Neuronal stem cell (in vitro differentiated cells): ENCODE measurements around the gene LGALS1.

Experiments used
- DNase-seq: peaks from one replicate; pipeline ENCODE4 v3.0.0-alpha.2; 2013; ENCODE audit warnings: low spot score
- H2AFZ ChIP-seq: one replicate; pipeline ENCODE4 v1.6.1; 2013; ENCODE audit warnings: mild to moderate bottlenecking, low read length, inconsistent platforms
- H2AK5ac ChIP-seq: 2 replicates; pipeline ENCODE4 v1.6.1; 2013; ENCODE audit warnings: low read depth, mild to moderate bottlenecking, inconsistent platforms, low read length, moderate library complexity, mixed read lengths
- H2BK120ac ChIP-seq: 2 replicates; pipeline ENCODE4 v1.6.1; 2013; ENCODE audit warnings: low read depth, mild to moderate bottlenecking, inconsistent platforms, low read length, moderate library complexity, mixed read lengths
- H2BK12ac ChIP-seq: one replicate; pipeline ENCODE4 v1.6.1; 2013; ENCODE audit warnings: low read length, inconsistent platforms
- H2BK15ac ChIP-seq: 2 replicates; pipeline ENCODE4 v1.6.1; 2013; ENCODE audit warnings: mild to moderate bottlenecking, low read length, inconsistent platforms, mixed read lengths
- H2BK5ac ChIP-seq: one replicate; pipeline ENCODE4 v1.6.1; 2013; ENCODE audit warnings: inconsistent platforms, mild to moderate bottlenecking, low read length, moderate library complexity
- H3K14ac ChIP-seq: one replicate; pipeline ENCODE4 v1.6.1; 2013; ENCODE audit warnings: low read length, inconsistent platforms
- H3K18ac ChIP-seq: 2 replicates; pipeline ENCODE4 v1.6.1; 2013; ENCODE audit warnings: low read length, inconsistent platforms
- H3K23ac ChIP-seq: 2 replicates; pipeline ENCODE4 v1.6.1; 2013; ENCODE audit warnings: low read depth, mild to moderate bottlenecking, mixed read lengths, low read length, inconsistent platforms; ENCODE audit not compliant: poor library complexity
- H3K27ac ChIP-seq: replicated peaks from 3 replicates; pipeline ENCODE4 v1.5.1; 2013; ENCODE audit warnings: low read length, inconsistent platforms
- H3K27me3 ChIP-seq, 3 experiments: 2 replicates each; pipeline ENCODE4 v1.6.1; 2013; ENCODE audit warnings: low read length in 3 of 3, mild to moderate bottlenecking in 2 of 3, inconsistent platforms in 1 of 3, low read depth in 1 of 3, mixed read lengths in 1 of 3, moderate library complexity in 1 of 3; ENCODE audit not compliant: control insufficient read depth in 3 of 3, insufficient read depth in 3 of 3
- H3K36me3 ChIP-seq, 2 donors: replicated peaks in 1 of 2; 2 replicates each; pipeline ENCODE4 v1.6.1; 2013; ENCODE audit warnings: low read length in 2 of 2; ENCODE audit not compliant: control insufficient read depth in 2 of 2, insufficient read depth in 2 of 2
- H3K4ac ChIP-seq: 2 replicates; pipeline ENCODE4 v1.6.1; 2013; ENCODE audit warnings: inconsistent platforms, mild to moderate bottlenecking, low read length, moderate library complexity
- H3K4me1 ChIP-seq, 2 donors: 1 replicate in 1 of 2; 2 replicates in 1 of 2; pipeline ENCODE4 v1.6.1; 2013; ENCODE audit warnings: low read length in 2 of 2, low read depth in 1 of 2; ENCODE audit not compliant: control insufficient read depth in 2 of 2, insufficient read depth in 1 of 2
- H3K4me2 ChIP-seq: one replicate; pipeline ENCODE4 v1.6.1; 2013; ENCODE audit warnings: mild to moderate bottlenecking, low read length, inconsistent platforms; ENCODE audit not compliant: insufficient read depth, poor library complexity, severe bottlenecking
- H3K4me3 ChIP-seq, 2 donors: 2 replicates each; pipeline ENCODE4 v1.5.1; 2013; ENCODE audit warnings: low read length in 2 of 2, mild to moderate bottlenecking in 2 of 2, inconsistent platforms in 1 of 2, moderate library complexity in 1 of 2
- H3K79me1 ChIP-seq: one replicate; pipeline ENCODE4 v1.6.1; 2013; ENCODE audit warnings: low read depth, mild to moderate bottlenecking, inconsistent platforms, low read length, moderate library complexity
- H3K9ac ChIP-seq: one replicate; pipeline ENCODE4 v1.6.1; 2013; ENCODE audit warnings: mild to moderate bottlenecking, low read depth, low read length, inconsistent platforms; ENCODE audit not compliant: poor library complexity
- H3K9me3 ChIP-seq, 2 donors: replicated peaks in 1 of 2; 2 replicates each; pipeline versions ENCODE3 to v1.6.1; 2013; ENCODE audit warnings: low read length in 2 of 2, mild to moderate bottlenecking in 2 of 2, inconsistent platforms in 1 of 2, low read depth in 1 of 2, mixed read lengths in 1 of 2, moderate library complexity in 1 of 2; ENCODE audit not compliant: control insufficient read depth in 2 of 2, insufficient read depth in 1 of 2
- H4K8ac ChIP-seq: one replicate; pipeline ENCODE4 v1.6.1; 2013; ENCODE audit warnings: low read depth, mild to moderate bottlenecking, inconsistent platforms, low read length, moderate library complexity
- H4K91ac ChIP-seq: one replicate; pipeline ENCODE4 v1.6.1; 2013; ENCODE audit warnings: low read length, low read depth, mild to moderate bottlenecking, inconsistent platforms; ENCODE audit not compliant: poor library complexity
- WGBS, 2 donors: extraction: QIAGEN DNeasy Blood & Tissue Kit; methylation state at CpG; one replicate each; pipeline ENCODE4 v1.1.7; 2013; ENCODE audit warnings: missing lambda C conversion rate in 2 of 2, mixed read lengths in 1 of 2; ENCODE audit not compliant: insufficient read length in 2 of 2, insufficient replicate concordance in 1 of 2; ENCODE audit errors: extremely low coverage in 2 of 2; 5-methylcytosine and 5-hydroxymethylcytosine counted together

LGALS1 gene

GRCh38 chr22:37711490-37711889, 36.1 kb downstream of the LGALS1 start:
- Histone ChIP-seq H4K91ac (no peak overlapping the region), H3K79me1 (no peaks in the 10 kb centered on the region), H4K8ac (no peak overlapping the region), H3K14ac (no peak overlapping the region), H2AK5ac (no peak overlapping the region), H2BK12ac (no peak overlapping the region), H2AFZ (no peak overlapping the region), H3K23ac (no peak overlapping the region), H3K36me3 (peaks cover 0 to 41% of the 10 kb centered on the region in 2 donors), H3K4me3 (no peak overlapping the region), H3K18ac (no peak overlapping the region), H3K9ac (no peak overlapping the region), H3K27ac (no peak overlapping the region), H2BK5ac (no peak overlapping the region), H3K4me2 (no peak overlapping the region), H2BK15ac (no peak overlapping the region), H3K4ac (no peak overlapping the region), H3K27me3 (no peaks in the 10 kb centered on the region), H3K9me3 (peaks cover 0 to 2% of the 10 kb centered on the region in 2 donors), H2BK120ac (no peak overlapping the region), H3K4me1 (no peaks in the 10 kb centered on the region)
- no CpG with 5 or more reads among the region's 10 CpGs for WGBS, 2 donors
- DNase-seq, result no peak

DNA sequence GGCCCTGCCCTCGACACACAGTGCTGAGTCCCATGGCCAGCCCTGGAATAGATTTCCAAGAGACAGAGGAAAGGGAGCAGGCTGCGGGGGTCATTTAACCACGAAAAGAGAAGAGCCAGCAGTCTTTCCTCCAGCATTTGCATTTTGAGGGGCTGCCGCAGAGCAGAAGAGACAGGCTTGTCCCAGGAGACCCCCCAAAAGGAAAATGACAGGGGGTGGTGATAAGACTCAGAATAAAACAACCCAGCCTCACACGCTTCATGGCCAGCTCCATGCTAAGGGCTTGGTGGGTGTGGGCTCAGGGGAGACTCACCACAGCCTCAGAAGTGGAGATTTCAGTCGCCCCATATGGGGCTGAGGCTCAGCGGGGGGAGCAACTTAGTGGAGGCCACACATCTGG, 38.3 kb downstream of the LGALS1 start:
- no peak overlapping the region for H3K14ac ChIP-seq
- H3K4ac ChIP-seq, result no peak overlapping the region
- no peak overlapping the region for H3K9ac ChIP-seq
- no peak overlapping the region for H2AK5ac ChIP-seq
- peaks cover 0 to 46% of the 10 kb centered on the region in 2 donors for H3K36me3 ChIP-seq
- H3K18ac ChIP-seq, result no peak overlapping the region
- H3K27ac ChIP-seq, result no peak overlapping the region
- H3K79me1 ChIP-seq, result no peaks in the 10 kb centered on the region
- no peak overlapping the region for H3K23ac ChIP-seq
- no peak overlapping the region for H3K4me2 ChIP-seq
- no peak overlapping the region for H2BK120ac ChIP-seq
- no peaks in the 10 kb centered on the region for H3K27me3 ChIP-seq
- no peak overlapping the region for H3K4me3 ChIP-seq
- H2AFZ ChIP-seq, result no peak overlapping the region
- H2BK12ac ChIP-seq, result no peak overlapping the region
- peaks cover 0 to 2% of the 10 kb centered on the region in 2 donors for H3K9me3 ChIP-seq
- H2BK15ac ChIP-seq, result no peak overlapping the region
- no peak overlapping the region for H4K91ac ChIP-seq
- no peaks in the 10 kb centered on the region for H3K4me1 ChIP-seq
- no peak overlapping the region for H2BK5ac ChIP-seq
- WGBS, 2 donors, result no CpG with 5 or more reads among the region's 7 CpGs
- DNase-seq, result no peak
- no peak overlapping the region for H4K8ac ChIP-seq

GRCh38 chr22:37714634-37715033, 39.2 kb downstream of the LGALS1 start:
- Histone ChIP-seq H3K9me3 (no peaks in the 10 kb centered on the region), H3K9ac (no peak overlapping the region), H4K91ac (no peak overlapping the region), H3K18ac (no peak overlapping the region), H3K4me3 (no peak overlapping the region), H3K36me3 (peaks cover 0 to 46% of the 10 kb centered on the region in 2 donors), H3K23ac (no peak overlapping the region), H3K27ac (no peak overlapping the region), H2AFZ (no peak overlapping the region), H2BK5ac (no peak overlapping the region), H4K8ac (no peak overlapping the region), H3K14ac (no peak overlapping the region), H2BK15ac (no peak overlapping the region), H3K4me1 (no peaks in the 10 kb centered on the region), H2BK12ac (no peak overlapping the region), H3K79me1 (no peaks in the 10 kb centered on the region), H3K27me3 (no peaks in the 10 kb centered on the region), H2AK5ac (no peak overlapping the region), H3K4me2 (no peak overlapping the region), H3K4ac (no peak overlapping the region), H2BK120ac (no peak overlapping the region)
- DNase-seq, result no peak
- no CpG with 5 or more reads among the region's 2 CpGs for WGBS, 2 donors

- no peak overlapping the region for H3K4me2 ChIP-seq
- H3K4ac ChIP-seq, result no peak overlapping the region
- no peak for DNase-seq
- no peaks in the 10 kb centered on the region for H3K9me3 ChIP-seq
- no peak overlapping the region for H3K18ac ChIP-seq
- no peak overlapping the region for H2BK5ac ChIP-seq
- no peak overlapping the region for H2BK120ac ChIP-seq
- no peak overlapping the region for H2AFZ ChIP-seq
- no peaks in the 10 kb centered on the region for H3K79me1 ChIP-seq
- no peak overlapping the region for H4K8ac ChIP-seq
- WGBS, 2 donors, result no CpG with 5 or more reads among the region's 7 CpGs
- no peak overlapping the region for H4K91ac ChIP-seq
- H3K23ac ChIP-seq, result no peak overlapping the region
- no peak overlapping the region for H3K4me3 ChIP-seq
- no peak overlapping the region for H3K27ac ChIP-seq
- H2BK12ac ChIP-seq, result no peak overlapping the region
- H3K36me3 ChIP-seq, result peaks cover 0 to 38% of the 10 kb centered on the region in 2 donors
- H3K9ac ChIP-seq, result no peak overlapping the region
- no peak overlapping the region for H2AK5ac ChIP-seq
- H3K14ac ChIP-seq, result no peak overlapping the region
- no peaks in the 10 kb centered on the region for H3K4me1 ChIP-seq
- H3K27me3 ChIP-seq, result no peaks in the 10 kb centered on the region
- H2BK15ac ChIP-seq, result no peak overlapping the region
These were observed 40.3 kb downstream of the LGALS1 start for GRCh38 chr22:37715760-37716159.
